Stomach (tissue), 4 donors: ENCODE measurements around the gene KLLN.

ENCODE experiments used
- CTCF ChIP-seq, 7 experiments: fragments of 450-650 bp in 4 of 7; fragments of 200-600 bp in 3 of 7; sonication (generic) in 3 of 7; IDR thresholded peaks; one replicate each; pipeline ENCODE4 v1.5.1; 2016 to 2019; ENCODE audit warnings: antibody characterized with exemption in 7 of 7, control low read depth in 2 of 7, mild to moderate bottlenecking in 1 of 7
- POLR2A ChIP-seq, 4 donors: fragments of 450-650 bp; IDR thresholded peaks; one replicate each; pipeline ENCODE4 v1.6.1; 2016; ENCODE audit warnings: antibody characterized with exemption in 4 of 4, control low read depth in 2 of 4, mild to moderate bottlenecking in 1 of 4, moderate library complexity in 1 of 4
- POLR2AphosphoS5 ChIP-seq, 3 donors: sonication (generic); formaldehyde crosslinking; IDR thresholded peaks; one replicate each; pipeline ENCODE4 v1.6.1; 2016; ENCODE audit warnings: antibody characterized with exemption in 3 of 3

- TF ChIP-seq CTCF (IDR thresholded peaks at IDR 0.05) = no peak
- no peak for TF ChIP-seq POLR2AphosphoS5 (IDR thresholded peaks at IDR 0.05)
- no peak for TF ChIP-seq POLR2A (IDR thresholded peaks at IDR 0.05)
Measured at GRCh38 chr10:87865241-87865881, 2.0 kb upstream of the KLLN start.
